Upper lobe of left lung (tissue), 6 donors: Measurements from ENCODE around the gene SDHA. TPM values are rescaled to one million over a fixed set of nuclear protein-coding genes. Genes with fewer than 3 reads are reported as not detected.
"Not testable (repeated sequence)": the region's sequence is repeated elsewhere in the genome, so short reads cannot be mapped to it uniquely, and the experiment has no call there.

Source experiments
- ATAC-seq, 2 donors: fragments of 200-7000 bp; cut with Tn5 transposase; one replicate each; pipeline ENCODE4 v1.9.1; 2022; ENCODE audit warnings: mild to moderate bottlenecking in 2 of 2, moderate library complexity in 2 of 2; ENCODE audit not compliant: low FRiP score in 2 of 2
- DNase-seq, 2 donors: peaks; one replicate each; pipeline ENCODE4 v3.0.0-alpha.2; 2019 to 2020
- H3K27ac ChIP-seq, 4 donors: fragments of 200-600 bp; sonication (generic); one replicate each; pipeline ENCODE4 v1.5.1; 2016 to 2019
- H3K27me3 ChIP-seq, 4 donors: fragments of 200-600 bp; sonication (generic); one replicate each; pipeline ENCODE4 v1.5.1; 2017 to 2019
- H3K36me3 ChIP-seq, 4 donors: fragments of 200-600 bp; sonication (generic); one replicate each; pipeline ENCODE4 v1.5.1; 2016 to 2019
- H3K4me1 ChIP-seq, 4 donors: fragments of 200-600 bp; sonication (generic); one replicate each; pipeline ENCODE4 v1.5.1; 2018 to 2019
- H3K4me3 ChIP-seq, 4 donors: fragments of 200-600 bp; sonication (generic); one replicate each; pipeline ENCODE4 v1.5.1; 2017 to 2019; ENCODE audit warnings: mild to moderate bottlenecking in 2 of 4, moderate library complexity in 1 of 4
- H3K9me3 ChIP-seq, 4 donors: fragments of 200-600 bp; sonication (generic); one replicate each; pipeline ENCODE4 v1.5.1; 2018 to 2019
- CTCF ChIP-seq, 6 experiments: fragments of 450-650 bp in 4 of 6; fragments of 200-600 bp in 2 of 6; sonication (generic) in 2 of 6; IDR thresholded peaks; one replicate each; pipeline ENCODE4 v1.5.1; 2016 to 2019; ENCODE audit warnings: antibody characterized with exemption in 6 of 6
- EP300 ChIP-seq, 4 donors: sonication (generic); formaldehyde crosslinking; IDR thresholded peaks; one replicate each; pipeline ENCODE4 v1.5.1; 2017; ENCODE audit warnings: antibody characterized with exemption in 4 of 4, control low read depth in 2 of 4
- POLR2A ChIP-seq, 4 donors: fragments of 450-650 bp; IDR thresholded peaks; one replicate each; pipeline ENCODE4 v1.5.1; 2016 to 2017; ENCODE audit warnings: antibody characterized with exemption in 4 of 4, mild to moderate bottlenecking in 2 of 4
- POLR2AphosphoS5 ChIP-seq, 2 donors: sonication (generic); formaldehyde crosslinking; IDR thresholded peaks; one replicate each; pipeline ENCODE4 v1.5.1; 2017; ENCODE audit warnings: antibody characterized with exemption in 2 of 2
- WGBS, 2 donors: methylation state at CpG; one replicate each; pipeline ENCODE4 v1.1.5; 2017 to 2018; 5-methylcytosine and 5-hydroxymethylcytosine counted together
- total RNA-seq, 6 donors: library from RNA; depleted of rRNA in 4 of 6; stranded (reverse); fragments of >200 nt in 4 of 6; gene quantifications; one replicate each; pipeline versions ENCODE4 v1.1.0 to v1.2.1, GENCODE V29; 2016 to 2021
- donor health status: DM: no; HTN: no; CAD: no; lungs with moderate emphysema.
- donor health status: DM: no; HTN: yes; CAD: no; lungs with severe emphysema.

Gene SDHA
- total RNA-seq, 6 donors from 2014 or later, result 64.0 to 123 (median 95.1) TPM

GRCh38 chr5:207599-207998, 10.5 kb upstream of the SDHA start:
- 81 to 87% methylated on average over 14 of the region's 14 CpGs for WGBS, 2 donors
- DNase-seq (no peak), ATAC-seq (no peak)

DNA sequence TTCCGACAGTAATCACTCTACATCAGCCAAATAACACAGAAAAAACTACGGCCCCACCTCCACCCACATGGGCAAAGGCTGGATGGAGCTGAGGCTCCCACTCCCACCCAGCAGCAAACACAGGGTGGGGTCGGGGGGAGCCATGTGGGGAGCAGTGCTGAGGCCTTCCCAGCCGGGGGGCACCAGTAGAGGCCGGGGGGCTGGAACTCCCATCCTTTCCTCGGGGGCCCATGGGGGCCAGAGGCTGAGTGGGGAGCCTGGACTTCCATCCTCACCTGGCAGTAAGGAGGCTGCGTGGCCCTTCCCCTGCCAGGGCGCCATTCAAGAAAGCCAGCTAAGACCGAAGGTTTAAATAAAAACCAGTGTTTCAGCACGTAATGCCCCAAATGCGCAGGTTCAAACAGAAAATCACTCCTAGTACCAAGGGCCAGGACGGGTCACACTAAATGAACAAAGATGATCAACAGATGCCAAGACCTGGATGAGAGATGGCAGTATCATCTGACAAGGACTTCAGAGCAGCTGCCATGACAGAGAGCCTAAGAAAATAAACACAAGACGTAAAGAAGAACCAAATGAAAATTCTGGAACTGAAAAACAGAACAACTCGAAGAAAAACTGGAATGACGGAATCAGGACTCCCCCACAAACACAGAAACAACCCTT, 9.5 kb upstream of the SDHA start:
- 88 to 89% methylated on average over 11 to 13 of the region's 15 CpGs for WGBS, 2 donors
- Histone ChIP-seq H3K4me3 (no peak overlapping the region), H3K4me1 (no peaks in the 10 kb centered on the region), H3K36me3 (peaks cover 5 to 37% (median 21%) of the 10 kb centered on the region in 4 donors), H3K9me3 (no peaks in the 10 kb centered on the region), H3K27ac (no peak overlapping the region), H3K27me3 (no peaks in the 10 kb centered on the region)
- ATAC-seq (peak in 1 of 2 donors; percentile 55), DNase-seq (no peak)
- TF ChIP-seq POLR2A (IDR thresholded peaks at IDR 0.05) (no peak), CTCF (IDR thresholded peaks at IDR 0.05) (no peak), EP300 (IDR thresholded peaks at IDR 0.05) (no peak), POLR2AphosphoS5 (IDR thresholded peaks at IDR 0.05) (no peak)

More at GRCh38 chr5:207599-207998, 10.5 kb upstream of the SDHA start:
- Histone ChIP-seq H3K36me3 (peaks cover 5 to 39% (median 22%) of the 10 kb centered on the region in 4 donors), H3K4me3 (no peak overlapping the region), H3K27me3 (no peaks in the 10 kb centered on the region), H3K9me3 (no peaks in the 10 kb centered on the region), H3K27ac (no peak overlapping the region), H3K4me1 (no peaks in the 10 kb centered on the region)
- no peak for TF ChIP-seq POLR2AphosphoS5 (IDR thresholded peaks at IDR 0.05)
- TF ChIP-seq POLR2A (IDR thresholded peaks at IDR 0.05), result no peak
- no peak for TF ChIP-seq CTCF (IDR thresholded peaks at IDR 0.05)
- TF ChIP-seq EP300 (IDR thresholded peaks at IDR 0.05), result no peak

DNA sequence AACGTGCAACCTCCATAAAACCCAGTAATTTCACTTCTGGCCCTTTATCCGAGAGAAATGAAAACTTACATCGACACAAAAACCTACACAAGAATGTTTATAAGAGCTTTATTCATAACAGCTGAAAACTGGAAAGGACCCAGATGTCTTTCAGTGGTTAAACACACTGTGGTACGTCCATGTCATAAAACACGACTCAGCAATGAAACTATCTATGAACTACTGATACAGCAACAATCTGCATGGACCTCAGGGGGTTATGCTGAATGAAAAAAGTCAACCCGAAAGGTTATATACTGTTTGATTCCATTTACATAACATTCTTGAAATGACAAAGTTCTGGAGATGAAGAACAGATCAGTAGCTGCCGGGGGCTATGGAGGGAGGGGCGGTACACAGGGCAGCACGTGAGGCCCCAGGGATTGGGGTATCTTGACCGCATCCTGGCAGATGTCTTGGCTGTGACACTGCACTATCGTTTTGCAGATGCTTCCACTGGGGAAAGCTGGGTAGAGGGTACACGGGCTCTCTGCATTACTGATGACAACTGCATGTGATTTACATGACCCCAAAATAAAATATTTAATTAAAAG, 4.2 kb upstream of the SDHA start:
- DNase-seq, result no peak
- no peak for TF ChIP-seq CTCF (IDR thresholded peaks at IDR 0.05)
- TF ChIP-seq POLR2AphosphoS5 (IDR thresholded peaks at IDR 0.05), result no peak
- TF ChIP-seq POLR2A (IDR thresholded peaks at IDR 0.05), result no peak
- no peak for TF ChIP-seq EP300 (IDR thresholded peaks at IDR 0.05)
- Histone ChIP-seq H3K9me3 (no peaks in the 10 kb centered on the region), H3K36me3 (peaks cover 0 to 8% (median 2%) of the 10 kb centered on the region in 4 donors), H3K27me3 (no peaks in the 10 kb centered on the region), H3K4me1 (peaks cover 0 to 6% (median 4%) of the 10 kb centered on the region in 4 donors), H3K27ac (no peak overlapping the region), H3K4me3 (no peak overlapping the region)
- 92 to 95% methylated on average over 12 of the region's 12 CpGs for WGBS, 2 donors
- ATAC-seq, result no peak

DNA sequence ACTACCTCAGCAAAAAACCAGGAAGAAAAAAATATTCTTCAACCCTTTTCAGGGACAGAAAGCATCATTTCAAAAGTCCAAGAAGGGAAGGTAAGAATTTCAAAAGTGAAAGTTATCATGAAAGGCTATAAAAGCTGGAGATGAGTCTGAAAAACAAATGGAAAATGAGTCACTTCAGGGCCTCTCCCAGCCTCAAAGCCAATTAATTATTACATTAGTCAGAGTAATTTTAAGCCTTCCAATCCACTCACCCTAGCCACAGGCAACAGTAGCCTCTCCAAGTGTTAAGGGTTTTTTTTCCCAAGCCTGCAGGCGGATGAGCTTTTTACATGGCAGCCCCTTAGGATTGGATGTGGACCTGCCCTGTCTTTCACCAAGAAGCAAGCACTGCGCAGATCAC, 2.9 kb upstream of the SDHA start:
- H3K36me3 ChIP-seq, DNase-seq, H3K9me3 ChIP-seq, H3K27ac ChIP-seq, H3K27me3 ChIP-seq, H3K4me3 ChIP-seq: not testable (repeated sequence)
- ATAC-seq, result peak in 1 of 2 donors; percentile 6
- 92 to 96% methylated on average over 2 of the region's 2 CpGs for WGBS, 2 donors
- H3K4me1 ChIP-seq, result peaks cover 8 to 14% (median 12%) of the 10 kb centered on the region in 4 donors

GRCh38 chr5:216076-216475, 2.0 kb upstream of the SDHA start:
- H3K9me3 ChIP-seq, H3K27ac ChIP-seq, ATAC-seq, H3K27me3 ChIP-seq, DNase-seq, H3K4me3 ChIP-seq, H3K36me3 ChIP-seq: not testable (repeated sequence)
- 84 to 87% methylated on average over 9 of the region's 10 CpGs for WGBS, 2 donors
- peaks cover 12 to 23% (median 17%) of the 10 kb centered on the region in 4 donors for H3K4me1 ChIP-seq
